PFSK-1 (cell line): ENCODE results near the gene NUDT1.

Experiments used
- FOXP2 ChIP-seq: optimal IDR thresholded peaks from 2 replicates; pipeline ENCODE3; 2011; ENCODE audit warnings: borderline replicate concordance, control low read depth, inconsistent platforms; ENCODE audit not compliant: insufficient read depth; ENCODE audit errors: extremely low read length, extremely low read depth
- POLR2AphosphoS5 ChIP-seq: IDR thresholded peaks from 2 replicates; pipeline ENCODE4 v1.6.1; 2012; ENCODE audit warnings: low read depth, mild to moderate bottlenecking, control low read depth, low read length, moderate library complexity
- SIN3A ChIP-seq: IDR thresholded peaks from 2 replicates; pipeline ENCODE4 v1.6.1; 2012; ENCODE audit warnings: mild to moderate bottlenecking, low read length, moderate library complexity, borderline replicate concordance; ENCODE audit not compliant: insufficient read depth
- TAF1 ChIP-seq: IDR thresholded peaks from 2 replicates; pipeline ENCODE4 v1.6.1; 2012; ENCODE audit warnings: low read length, control low read depth, borderline replicate concordance; ENCODE audit not compliant: insufficient read depth
- TF ChIP-seq, protein P1 (sequence below), 2 experiments: IDR thresholded peaks; 2 replicates each; pipeline versions ENCODE4 v1.6.1 to v1.8.0; 2011 to 2012; ENCODE audit warnings: low read depth in 2 of 2, low read length in 2 of 2, control low read depth in 1 of 2, inconsistent platforms in 1 of 2, mild to moderate bottlenecking in 1 of 2, moderate library complexity in 1 of 2; ENCODE audit not compliant: insufficient read depth in 1 of 2

The NUDT1 gene

DNA sequence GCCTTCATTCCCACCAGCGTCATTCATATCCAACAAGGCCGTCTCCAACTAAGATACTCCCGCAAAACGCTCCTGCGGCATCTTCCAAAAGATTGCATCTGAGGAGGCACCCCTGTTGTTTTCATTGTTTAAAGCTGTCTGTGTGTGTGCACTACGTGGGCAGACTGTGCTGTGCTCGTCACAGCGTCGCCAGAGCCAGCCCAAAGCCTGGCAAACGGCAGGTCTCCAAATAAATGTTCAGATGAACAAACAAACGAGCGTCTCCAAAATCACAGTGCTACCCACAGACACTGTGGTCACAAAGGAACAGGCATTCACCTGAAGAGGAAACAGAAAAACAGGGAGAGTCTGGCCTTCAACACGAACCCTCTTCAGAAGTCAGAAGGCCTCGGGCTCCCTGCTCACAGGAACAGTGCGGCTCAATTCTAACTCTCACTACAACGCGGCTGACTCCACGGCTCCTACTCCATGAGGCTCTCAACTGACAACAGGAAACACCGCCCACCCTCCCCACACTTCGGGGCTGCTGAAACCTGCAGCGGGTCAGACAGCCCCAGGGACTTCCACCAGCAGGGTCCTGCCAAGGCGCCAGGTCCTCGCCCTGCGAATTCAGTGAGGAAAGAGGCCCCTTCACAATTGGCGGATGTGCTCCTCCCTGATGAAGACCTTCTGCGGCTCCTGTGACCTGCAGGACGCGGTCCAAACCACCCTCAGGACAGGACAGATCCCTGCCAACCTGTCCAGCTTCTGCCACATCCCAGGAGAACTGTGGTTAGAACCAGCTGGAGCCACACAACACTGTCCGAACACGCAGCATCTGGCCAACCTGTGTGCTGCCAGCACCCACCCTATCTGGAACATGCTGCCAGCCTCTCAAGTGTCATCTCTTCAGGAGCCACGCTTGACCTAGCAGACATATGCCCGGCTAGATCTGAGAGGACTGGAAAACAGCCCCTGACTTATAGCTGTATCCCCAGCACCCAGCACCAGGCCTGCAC, 45.3 kb upstream of the NUDT1 start:
- TF ChIP-seq, protein P1, sequence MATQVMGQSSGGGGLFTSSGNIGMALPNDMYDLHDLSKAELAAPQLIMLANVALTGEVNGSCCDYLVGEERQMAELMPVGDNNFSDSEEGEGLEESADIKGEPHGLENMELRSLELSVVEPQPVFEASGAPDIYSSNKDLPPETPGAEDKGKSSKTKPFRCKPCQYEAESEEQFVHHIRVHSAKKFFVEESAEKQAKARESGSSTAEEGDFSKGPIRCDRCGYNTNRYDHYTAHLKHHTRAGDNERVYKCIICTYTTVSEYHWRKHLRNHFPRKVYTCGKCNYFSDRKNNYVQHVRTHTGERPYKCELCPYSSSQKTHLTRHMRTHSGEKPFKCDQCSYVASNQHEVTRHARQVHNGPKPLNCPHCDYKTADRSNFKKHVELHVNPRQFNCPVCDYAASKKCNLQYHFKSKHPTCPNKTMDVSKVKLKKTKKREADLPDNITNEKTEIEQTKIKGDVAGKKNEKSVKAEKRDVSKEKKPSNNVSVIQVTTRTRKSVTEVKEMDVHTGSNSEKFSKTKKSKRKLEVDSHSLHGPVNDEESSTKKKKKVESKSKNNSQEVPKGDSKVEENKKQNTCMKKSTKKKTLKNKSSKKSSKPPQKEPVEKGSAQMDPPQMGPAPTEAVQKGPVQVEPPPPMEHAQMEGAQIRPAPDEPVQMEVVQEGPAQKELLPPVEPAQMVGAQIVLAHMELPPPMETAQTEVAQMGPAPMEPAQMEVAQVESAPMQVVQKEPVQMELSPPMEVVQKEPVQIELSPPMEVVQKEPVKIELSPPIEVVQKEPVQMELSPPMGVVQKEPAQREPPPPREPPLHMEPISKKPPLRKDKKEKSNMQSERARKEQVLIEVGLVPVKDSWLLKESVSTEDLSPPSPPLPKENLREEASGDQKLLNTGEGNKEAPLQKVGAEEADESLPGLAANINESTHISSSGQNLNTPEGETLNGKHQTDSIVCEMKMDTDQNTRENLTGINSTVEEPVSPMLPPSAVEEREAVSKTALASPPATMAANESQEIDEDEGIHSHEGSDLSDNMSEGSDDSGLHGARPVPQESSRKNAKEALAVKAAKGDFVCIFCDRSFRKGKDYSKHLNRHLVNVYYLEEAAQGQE (IDR thresholded peaks at IDR 0.05; ENCODE audit: insufficient read depth in 1 of 2, low read depth in 2 of 2, low read length in 2 of 2): no peak
- no peak for TF ChIP-seq SIN3A
- TF ChIP-seq FOXP2: no peak
- TF ChIP-seq TAF1: no peak
- TF ChIP-seq POLR2AphosphoS5: no peak

DNA sequence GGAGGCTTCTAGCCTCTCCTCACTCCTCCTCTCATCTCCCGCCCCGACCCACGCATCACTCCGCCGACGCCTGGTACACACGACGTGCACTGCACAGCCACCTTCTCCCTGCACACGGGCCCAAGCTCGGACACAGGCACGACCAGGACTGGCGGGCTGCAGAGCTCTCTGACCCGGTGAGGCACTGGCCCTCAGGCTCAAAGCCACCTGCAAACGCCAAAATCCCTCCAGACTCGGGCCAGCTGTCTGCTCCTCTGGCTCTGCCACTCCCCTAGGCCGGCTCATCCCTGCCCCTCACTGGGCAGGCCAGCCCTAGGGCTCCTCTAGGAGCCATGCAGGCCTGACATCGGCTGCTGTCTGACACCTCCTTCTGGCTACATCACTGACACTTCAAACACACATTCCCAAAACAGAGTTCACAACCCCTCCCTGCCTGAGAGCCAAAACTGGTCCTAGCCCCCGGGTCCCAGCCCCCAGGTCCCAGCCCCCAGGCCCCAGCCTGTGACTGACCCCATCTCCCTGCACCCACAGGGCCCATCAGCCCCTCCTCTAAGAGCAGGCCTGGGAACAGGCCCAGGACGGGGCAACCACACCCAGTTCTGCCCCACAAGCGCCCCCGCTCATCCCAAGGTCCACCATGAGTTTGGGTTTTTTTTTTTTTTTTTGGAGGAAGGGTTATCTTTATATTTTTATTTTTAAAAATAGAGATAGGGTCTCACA, 44.4 kb upstream of the NUDT1 start:
- TF ChIP-seq POLR2AphosphoS5 (no peak), FOXP2 (no peak), SIN3A (no peak), TAF1 (no peak)
- TF ChIP-seq, protein P1 (IDR thresholded peaks at IDR 0.05; ENCODE audit: insufficient read depth in 1 of 2, low read depth in 2 of 2, low read length in 2 of 2): no peak

DNA sequence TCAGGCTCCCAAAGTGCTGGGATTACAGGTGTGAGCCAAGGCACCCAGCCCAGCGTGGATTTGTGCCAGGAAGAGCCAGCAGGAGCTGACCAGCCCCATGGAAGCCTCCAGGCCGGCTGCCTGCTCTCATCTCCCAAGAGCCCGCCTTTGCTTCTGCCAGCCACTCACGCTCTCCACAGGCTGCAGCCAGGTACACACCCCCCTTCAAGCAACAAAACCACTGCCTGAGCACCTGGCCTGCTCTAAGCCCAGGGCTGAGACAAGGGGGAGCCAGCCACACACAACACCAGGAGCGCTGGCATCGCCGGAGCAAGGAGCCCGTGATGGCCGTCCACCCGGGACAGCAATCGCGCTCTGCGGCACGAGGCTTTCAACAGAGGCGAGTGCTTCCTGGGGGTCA, 43.8 kb upstream of the NUDT1 start:
- no peak for TF ChIP-seq POLR2AphosphoS5
- TF ChIP-seq FOXP2: no peak
- no peak for TF ChIP-seq TAF1
- TF ChIP-seq, protein P1 (IDR thresholded peaks at IDR 0.05; ENCODE audit: insufficient read depth in 1 of 2, low read depth in 2 of 2, low read length in 2 of 2): no peak
- TF ChIP-seq SIN3A: no peak

DNA sequence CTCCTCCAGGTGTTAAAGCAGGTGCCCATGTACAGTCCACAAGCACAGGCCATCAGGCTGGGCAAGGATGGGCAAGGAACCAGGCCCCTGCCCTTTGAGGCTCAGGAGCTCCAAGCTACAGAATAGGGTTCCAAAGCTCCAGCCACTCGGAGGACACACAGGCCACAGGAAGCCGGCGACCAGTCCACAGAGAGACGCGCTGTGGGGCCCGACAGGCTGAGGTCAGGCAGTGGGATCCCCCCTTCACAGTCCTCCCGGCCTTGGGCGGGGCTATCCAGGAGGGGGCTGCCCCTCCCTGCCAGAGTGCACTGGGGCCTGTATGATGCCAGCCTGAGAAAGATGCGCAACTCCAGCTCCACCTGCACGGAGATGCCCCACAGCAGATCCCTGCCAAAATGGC, 43.3 kb upstream of the NUDT1 start:
- TF ChIP-seq POLR2AphosphoS5 (no peak), TAF1 (no peak), SIN3A (no peak), FOXP2 (no peak)
- TF ChIP-seq, protein P1 (IDR thresholded peaks at IDR 0.05; ENCODE audit: insufficient read depth in 1 of 2, low read depth in 2 of 2, low read length in 2 of 2): no peak
